ENCODE measurements around the gene FGF3. TPM values are rescaled to one million over a fixed set of nuclear protein-coding genes. Genes with fewer than 3 reads are reported as not detected.

The FGF3 gene
- total RNA-seq: not detected in 2 replicates

GRCh38 chr11:69818603-69819441 is at the start of gene FGF3:
FGF3 (minus strand) TSS chr11:69819416; CDS start chr11:69818933, 483 bp downstream.

GRCh38 chr11:69775163-69775755 is 44.0 kb downstream of the FGF3 start, which contains the start of gene FGF4:
FGF4 (minus strand) TSS chr11:69775341; CDS start chr11:69775084, 257 bp downstream.

Other genes with a start within 250 kb of the FGF3 start
- gene CCND1, start 178.3 kb downstream of the FGF3 start, total RNA-seq: 323 and 360 TPM in 2 replicates
- 21.6 and 22.9 TPM in 2 replicates for gene LTO1, start 144.1 kb downstream of the FGF3 start, total RNA-seq
- not detected in 2 replicates for gene FGF19, start 115.4 kb downstream of the FGF3 start, total RNA-seq
- not detected in 2 replicates for gene FGF4, start 44.1 kb downstream of the FGF3 start, total RNA-seq

Data from vein endothelial cell (primary cell).